ENCODE measurements around the gene KANK4.

KANK4 gene

GRCh38 chr1:62212411-62212810, 106.8 kb downstream of the KANK4 start:
- TF ChIP-seq CTCF (IDR thresholded peaks at IDR 0.05), result no peak

DNA sequence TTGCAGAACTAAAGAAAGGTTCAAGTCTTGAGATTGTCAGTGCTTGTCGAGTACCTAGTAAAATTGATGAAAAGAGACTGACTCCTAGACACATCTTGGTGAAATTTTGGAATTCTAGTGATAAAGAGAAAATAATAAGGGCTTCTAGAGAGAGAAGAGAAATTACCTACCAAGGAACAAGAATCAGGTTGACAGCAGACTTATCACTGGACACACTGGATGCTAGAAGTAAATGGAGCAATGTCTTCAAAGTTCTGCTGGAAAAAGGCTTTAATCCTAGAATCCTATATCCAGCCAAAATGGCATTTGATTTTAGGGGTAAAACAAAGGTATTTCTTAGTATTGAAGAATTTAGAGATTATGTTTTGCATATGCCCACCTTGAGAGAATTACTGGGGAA, 108.3 kb downstream of the KANK4 start:
- no peak for TF ChIP-seq CTCF (IDR thresholded peaks at IDR 0.05)

DNA sequence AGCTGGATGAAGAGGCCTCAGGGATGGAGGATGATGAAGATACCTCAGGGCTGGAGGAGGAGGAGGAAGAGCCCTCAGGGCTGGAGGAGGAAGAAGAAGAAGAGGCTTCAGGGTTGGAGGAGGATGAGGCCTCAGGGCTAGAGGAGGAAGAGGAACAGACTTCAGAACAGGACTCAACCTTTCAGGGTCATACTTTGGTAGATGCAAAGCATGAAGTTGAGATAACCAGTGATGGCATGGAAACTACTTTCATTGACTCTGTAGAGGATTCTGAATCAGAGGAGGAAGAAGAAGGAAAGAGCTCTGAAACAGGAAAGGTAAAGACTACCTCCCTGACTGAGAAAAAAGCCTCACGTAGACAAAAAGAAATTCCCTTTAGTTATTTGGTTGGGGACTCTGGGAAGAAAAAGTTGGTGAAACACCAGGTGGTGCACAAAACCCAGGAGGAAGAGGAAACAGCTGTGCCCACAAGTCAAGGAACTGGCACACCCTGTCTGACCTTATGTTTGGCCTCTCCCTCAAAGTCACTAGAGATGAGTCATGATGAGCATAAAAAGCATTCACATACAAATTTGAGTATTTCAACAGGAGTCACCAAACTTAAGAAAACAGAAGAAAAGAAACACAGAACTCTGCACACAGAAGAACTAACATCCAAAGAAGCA, 109.2 kb downstream of the KANK4 start:
- TF ChIP-seq CTCF (IDR thresholded peaks at IDR 0.05), result no peak

- no peak for TF ChIP-seq CTCF (IDR thresholded peaks at IDR 0.05)
Observed at GRCh38 chr1:62208970-62209369, 110.3 kb downstream of the KANK4 start.

DNA sequence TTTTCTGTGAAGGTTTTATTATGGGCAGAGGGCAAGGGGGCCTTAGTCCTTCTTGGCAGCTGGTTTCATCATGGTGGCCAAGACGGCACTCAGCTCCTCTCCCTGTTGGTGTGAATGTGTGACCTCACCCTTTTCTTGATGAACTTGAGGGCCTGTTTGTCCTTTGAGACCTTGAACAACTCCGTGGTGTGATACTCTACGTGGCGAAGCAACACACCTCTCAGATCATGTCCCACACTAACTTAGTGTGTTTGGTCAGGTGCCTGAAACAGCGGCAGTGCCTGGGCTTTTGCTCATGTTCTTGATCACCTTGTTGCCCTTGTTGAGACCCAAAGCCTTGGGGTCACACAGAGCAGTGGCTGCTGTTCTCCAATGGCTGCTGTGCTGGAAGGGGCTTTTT, 111.1 kb downstream of the KANK4 start:
- no peak for TF ChIP-seq CTCF (IDR thresholded peaks at IDR 0.05)

DNA sequence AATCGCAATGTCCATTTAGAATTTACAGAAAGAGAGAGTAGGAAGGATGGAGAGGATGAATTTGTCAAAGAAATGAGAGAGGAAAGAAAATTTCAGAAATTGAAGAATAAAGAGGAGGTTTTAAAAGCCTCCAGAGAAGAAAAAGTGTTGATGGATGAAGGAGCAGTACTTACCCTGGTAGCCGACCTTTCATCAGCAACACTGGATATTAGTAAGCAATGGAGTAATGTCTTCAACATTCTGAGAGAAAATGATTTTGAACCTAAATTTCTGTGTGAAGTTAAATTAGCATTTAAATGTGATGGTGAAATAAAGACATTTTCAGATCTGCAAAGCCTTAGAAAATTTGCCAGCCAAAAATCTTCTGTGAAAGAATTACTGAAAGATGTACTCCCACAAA, 112.0 kb downstream of the KANK4 start:
- TF ChIP-seq CTCF (IDR thresholded peaks at IDR 0.05), result no peak

DNA sequence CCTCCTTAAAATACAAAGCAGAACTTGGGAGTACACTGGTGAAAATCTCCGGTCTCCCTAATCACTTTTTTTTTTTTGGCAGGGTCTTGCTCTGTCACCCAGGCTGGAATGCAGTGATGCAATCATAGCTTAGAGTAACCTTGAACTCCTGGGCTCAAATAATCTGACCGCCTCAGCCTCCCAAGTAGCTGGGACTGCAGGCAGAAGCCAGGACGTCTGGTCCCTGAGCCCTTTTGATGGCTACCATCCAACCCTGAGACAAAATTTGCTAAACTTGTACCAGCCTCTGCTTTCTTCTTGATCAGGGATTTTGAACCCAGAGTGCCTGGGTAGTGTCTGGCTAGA, 120.5 kb downstream of the KANK4 start:
- TF ChIP-seq CTCF (IDR thresholded peaks at IDR 0.05), result no peak

Measured in LNCAP (cell line).